ENCODE data around the gene CIB1. TPM values are rescaled to one million over a fixed set of nuclear protein-coding genes. Genes with fewer than 3 reads are reported as not detected.

The CIB1 gene
- polyA plus RNA-seq, 1 of the 3 experiments (the other 2 are of a cell fraction): 87.9 TPM

DNA sequence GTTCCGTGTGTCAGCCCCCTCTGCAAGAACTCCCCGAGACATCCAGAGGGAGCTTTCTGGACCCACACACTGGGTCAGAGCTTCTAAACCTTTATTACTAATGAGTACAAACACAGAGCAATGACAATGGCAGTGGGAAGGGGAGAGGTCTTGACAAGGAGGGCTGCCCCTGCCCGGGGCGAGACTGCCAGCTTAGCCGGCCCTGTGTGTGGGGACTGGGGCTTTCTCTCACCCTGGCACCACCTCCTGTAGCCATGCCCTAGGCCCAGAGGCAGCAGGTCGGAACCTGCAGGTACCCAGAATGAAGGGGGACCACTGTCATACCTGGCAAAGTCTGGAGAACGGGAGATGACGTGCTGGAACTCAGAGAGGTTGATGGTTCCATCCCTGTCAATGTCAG is 3.1 kb downstream of the CIB1 start:
- WGBS (ENCODE audit: low lambda C conversion rate): 85% methylated on average over 4 of the region's 8 CpGs

DNA sequence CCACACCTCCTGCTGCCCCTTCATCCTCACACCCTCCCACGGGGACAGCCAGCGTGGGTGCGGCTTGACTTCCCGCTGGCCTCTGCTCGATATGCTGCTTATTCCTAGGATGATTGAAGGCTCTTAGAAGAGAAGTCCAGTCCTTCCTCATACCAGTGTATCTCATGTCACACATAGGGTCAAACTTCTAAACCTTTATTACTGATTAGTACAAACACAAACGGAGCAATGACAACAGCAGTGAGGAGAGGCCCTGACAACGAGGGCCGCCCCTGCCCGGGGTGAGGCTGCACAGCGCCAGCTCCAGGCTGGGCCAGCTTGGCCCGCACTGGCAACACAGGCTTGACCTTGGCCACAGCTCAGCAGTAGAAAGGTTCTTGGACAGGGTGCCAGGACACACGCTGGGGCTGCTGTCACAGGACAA is 3.7 kb downstream of the CIB1 start:
- 81% methylated on average over 9 of the region's 12 CpGs for WGBS (ENCODE audit: low lambda C conversion rate)
- Histone ChIP-seq H2AFZ (ENCODE audit: low read depth) (no peak overlapping the region), H3K9ac (no peak overlapping the region), H3K9me3 (no peaks in the 10 kb centered on the region), H3K36me3 (replicated peaks in 1 of 2; ENCODE audit: control insufficient read depth in 1 of 2, insufficient read depth in 2 of 2, low read length in 1 of 2) (peaks cover 10 to 54% of the 10 kb centered on the region in 2 experiments), H3K27me3 (ENCODE audit: insufficient read depth) (no peaks in the 10 kb centered on the region), H3K27ac (ENCODE audit: low read depth in 2 of 2, low read length in 1 of 2) (no peak overlapping the region), H3K4me1 (ENCODE audit: control insufficient read depth in 1 of 2, insufficient read depth in 2 of 2, low read depth in 1 of 2, low read length in 1 of 2) (peaks cover 5 to 9% of the 10 kb centered on the region in 2 experiments; a peak in 2 of 4 replicates), H3K79me2 (ENCODE audit: insufficient read depth) (peaks cover 26% of the 10 kb centered on the region), H3K4me3 (ENCODE audit: low read depth in 2 of 2, low read length in 1 of 2) (no peak overlapping the region), H4K20me1 (ENCODE audit: insufficient read depth) (no peaks in the 10 kb centered on the region), H3K4me2 (no peak overlapping the region), H3K9me2 (no peaks in the 10 kb centered on the region), H3F3A (replicated peaks; ENCODE audit: insufficient read depth) (no peaks in the 10 kb centered on the region)
- TF ChIP-seq TAF1 (IDR thresholded peaks at IDR 0.05; ENCODE audit: borderline replicate concordance, low read depth, low read length) (no peak), EZH2phosphoT487 (IDR thresholded peaks at IDR 0.05; ENCODE audit: borderline replicate concordance, low read depth) (no peak), EP300 (IDR thresholded peaks at IDR 0.05; ENCODE audit: borderline replicate concordance in 1 of 2, low read depth in 1 of 2, low read length in 1 of 2) (no peak), FOSL2 (IDR thresholded peaks at IDR 0.05; ENCODE audit: borderline replicate concordance, low read depth) (no peak), JUND (IDR thresholded peaks at IDR 0.05) (no peak), SMC3 (IDR thresholded peaks at IDR 0.05; ENCODE audit: low read depth, low read length) (no peak)
- TF ChIP-seq, protein P1, sequence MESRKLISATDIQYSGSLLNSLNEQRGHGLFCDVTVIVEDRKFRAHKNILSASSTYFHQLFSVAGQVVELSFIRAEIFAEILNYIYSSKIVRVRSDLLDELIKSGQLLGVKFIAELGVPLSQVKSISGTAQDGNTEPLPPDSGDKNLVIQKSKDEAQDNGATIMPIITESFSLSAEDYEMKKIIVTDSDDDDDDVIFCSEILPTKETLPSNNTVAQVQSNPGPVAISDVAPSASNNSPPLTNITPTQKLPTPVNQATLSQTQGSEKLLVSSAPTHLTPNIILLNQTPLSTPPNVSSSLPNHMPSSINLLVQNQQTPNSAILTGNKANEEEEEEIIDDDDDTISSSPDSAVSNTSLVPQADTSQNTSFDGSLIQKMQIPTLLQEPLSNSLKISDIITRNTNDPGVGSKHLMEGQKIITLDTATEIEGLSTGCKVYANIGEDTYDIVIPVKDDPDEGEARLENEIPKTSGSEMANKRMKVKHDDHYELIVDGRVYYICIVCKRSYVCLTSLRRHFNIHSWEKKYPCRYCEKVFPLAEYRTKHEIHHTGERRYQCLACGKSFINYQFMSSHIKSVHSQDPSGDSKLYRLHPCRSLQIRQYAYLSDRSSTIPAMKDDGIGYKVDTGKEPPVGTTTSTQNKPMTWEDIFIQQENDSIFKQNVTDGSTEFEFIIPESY (IDR thresholded peaks at IDR 0.05; ENCODE audit: borderline replicate concordance, low read depth): no peak
- TF ChIP-seq, protein P2, sequence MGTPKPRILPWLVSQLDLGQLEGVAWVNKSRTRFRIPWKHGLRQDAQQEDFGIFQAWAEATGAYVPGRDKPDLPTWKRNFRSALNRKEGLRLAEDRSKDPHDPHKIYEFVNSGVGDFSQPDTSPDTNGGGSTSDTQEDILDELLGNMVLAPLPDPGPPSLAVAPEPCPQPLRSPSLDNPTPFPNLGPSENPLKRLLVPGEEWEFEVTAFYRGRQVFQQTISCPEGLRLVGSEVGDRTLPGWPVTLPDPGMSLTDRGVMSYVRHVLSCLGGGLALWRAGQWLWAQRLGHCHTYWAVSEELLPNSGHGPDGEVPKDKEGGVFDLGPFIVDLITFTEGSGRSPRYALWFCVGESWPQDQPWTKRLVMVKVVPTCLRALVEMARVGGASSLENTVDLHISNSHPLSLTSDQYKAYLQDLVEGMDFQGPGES (IDR thresholded peaks at IDR 0.05; ENCODE audit: low read depth, low read length): no peak
- TF ChIP-seq, protein P3, sequence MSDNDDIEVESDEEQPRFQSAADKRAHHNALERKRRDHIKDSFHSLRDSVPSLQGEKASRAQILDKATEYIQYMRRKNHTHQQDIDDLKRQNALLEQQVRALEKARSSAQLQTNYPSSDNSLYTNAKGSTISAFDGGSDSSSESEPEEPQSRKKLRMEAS (IDR thresholded peaks at IDR 0.05; ENCODE audit: low read depth): no peak
- POLR2A ChIA-PET: no interaction called here
- no peak for DNase-seq
- CTCF ChIA-PET: interaction anchor here (0.7 to 5.4 kb wide), 2 partner anchors 9 to 19 kb away, joined by 3 to 35 read pairs; partner anchors contain the start of gene TTLL13

More for the DNA sequence above, 3.1 kb downstream of the CIB1 start:
- ChIA-PET CTCF (interaction anchor here (0.7 to 5.4 kb wide), 2 partner anchors 9 to 18 kb away, joined by 3 to 35 read pairs; partner anchors contain the start of gene TTLL13), POLR2A (interaction anchor here (0.5 kb wide), 1 partner anchor 30 kb away, joined by 5 read pairs; no protein-coding TSS in a partner anchor)
- H3K9me3 ChIP-seq: no peaks in the 10 kb centered on the region
- H3F3A ChIP-seq (replicated peaks; ENCODE audit: insufficient read depth): no peaks in the 10 kb centered on the region
- peaks cover 5 to 9% of the 10 kb centered on the region in 2 experiments; a peak in 2 of 4 replicates for H3K4me1 ChIP-seq (ENCODE audit: control insufficient read depth in 1 of 2, insufficient read depth in 2 of 2, low read depth in 1 of 2, low read length in 1 of 2)
- no peak overlapping the region for H3K4me3 ChIP-seq (ENCODE audit: low read depth in 2 of 2, low read length in 1 of 2)
- no peaks in the 10 kb centered on the region for H3K27me3 ChIP-seq (ENCODE audit: insufficient read depth)
- no peaks in the 10 kb centered on the region for H3K9me2 ChIP-seq
- no peak overlapping the region for H3K4me2 ChIP-seq
- no peaks in the 10 kb centered on the region for H4K20me1 ChIP-seq (ENCODE audit: insufficient read depth)
- peaks cover 26% of the 10 kb centered on the region for H3K79me2 ChIP-seq (ENCODE audit: insufficient read depth)
- peaks cover 10 to 48% of the 10 kb centered on the region in 2 experiments for H3K36me3 ChIP-seq (replicated peaks in 1 of 2; ENCODE audit: control insufficient read depth in 1 of 2, insufficient read depth in 2 of 2, low read length in 1 of 2)
- no peak overlapping the region for H3K27ac ChIP-seq (ENCODE audit: low read depth in 2 of 2, low read length in 1 of 2)
- H3K9ac ChIP-seq: no peak overlapping the region
- no peak overlapping the region for H2AFZ ChIP-seq (ENCODE audit: low read depth)
- DNase-seq: no peak
- TF ChIP-seq POLR2AphosphoS5 (IDR thresholded peaks at IDR 0.05; ENCODE audit: low read depth, low read length) (no peak; the same call in 1 of the 2 replicates), TCF12 (IDR thresholded peaks at IDR 0.05) (no peak), GABPA (IDR thresholded peaks at IDR 0.05; ENCODE audit: low read depth) (no peak), EZH2phosphoT487 (IDR thresholded peaks at IDR 0.05; ENCODE audit: borderline replicate concordance, low read depth) (no peak), TAF1 (IDR thresholded peaks at IDR 0.05; ENCODE audit: borderline replicate concordance, low read depth, low read length) (no peak), FOSL2 (IDR thresholded peaks at IDR 0.05; ENCODE audit: borderline replicate concordance, low read depth) (no peak), FOXJ3 (CRISPR knock-in tag; IDR thresholded peaks at IDR 0.05) (no peak), ELF1 (IDR thresholded peaks at IDR 0.05) (no peak), YY1 (IDR thresholded peaks at IDR 0.05; ENCODE audit: low read depth) (no peak), MEF2A (IDR thresholded peaks at IDR 0.05; ENCODE audit: borderline replicate concordance, low read depth) (no peak), GATA2 (CRISPR knock-in tag; IDR thresholded peaks at IDR 0.05) (no peak), RXRA (IDR thresholded peaks at IDR 0.05; ENCODE audit: borderline replicate concordance, low read depth) (no peak), RAD21 (IDR thresholded peaks at IDR 0.05; ENCODE audit: low read length) (no peak), SMC3 (IDR thresholded peaks at IDR 0.05; ENCODE audit: low read depth, low read length) (no peak), MXI1 (IDR thresholded peaks at IDR 0.05; ENCODE audit: low read depth, low read length) (no peak), NFIC (IDR thresholded peaks at IDR 0.05; ENCODE audit: borderline replicate concordance) (no peak)
- TF ChIP-seq, protein P3 (IDR thresholded peaks at IDR 0.05; ENCODE audit: low read depth): no peak
- TF ChIP-seq, protein P2 (IDR thresholded peaks at IDR 0.05; ENCODE audit: low read depth, low read length): no peak
- TF ChIP-seq, protein P4, sequence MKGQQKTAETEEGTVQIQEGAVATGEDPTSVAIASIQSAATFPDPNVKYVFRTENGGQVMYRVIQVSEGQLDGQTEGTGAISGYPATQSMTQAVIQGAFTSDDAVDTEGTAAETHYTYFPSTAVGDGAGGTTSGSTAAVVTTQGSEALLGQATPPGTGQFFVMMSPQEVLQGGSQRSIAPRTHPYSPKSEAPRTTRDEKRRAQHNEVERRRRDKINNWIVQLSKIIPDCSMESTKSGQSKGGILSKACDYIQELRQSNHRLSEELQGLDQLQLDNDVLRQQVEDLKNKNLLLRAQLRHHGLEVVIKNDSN (IDR thresholded peaks at IDR 0.05; ENCODE audit: borderline replicate concordance, low read depth): no peak

Measured in SK-N-SH (cell line).